Fibroblast of lung (primary cell): Measurements from ENCODE around the gene SLC34A3. TPM values are rescaled to one million over a fixed set of nuclear protein-coding genes. Genes with fewer than 3 reads are reported as not detected.
"Not testable (repeated sequence)": the region's sequence is repeated elsewhere in the genome, so short reads cannot be mapped to it uniquely, and the experiment has no call there.

Source experiments
- DNase-seq, 2 donors: peaks; one replicate each; pipeline versions ENCODE4 v3.0.0 to v3.0.0-alpha.2; 2010; ENCODE audit warnings: low read depth in 2 of 2
- H2AFZ ChIP-seq: 2 replicates; pipeline ENCODE4 v1.5.1; 2012; ENCODE audit warnings: low read length, control low read depth, inconsistent platforms
- H3K27ac ChIP-seq: 2 replicates; pipeline ENCODE4 v1.5.1; 2011; ENCODE audit warnings: low read length, control low read depth; ENCODE audit not compliant: insufficient read depth
- H3K27me3 ChIP-seq: 2 replicates; pipeline ENCODE4 v1.5.1; 2011; ENCODE audit warnings: mild to moderate bottlenecking, low read length; ENCODE audit not compliant: control insufficient read depth, insufficient read depth
- H3K36me3 ChIP-seq: 2 replicates; pipeline ENCODE4 v1.5.1; 2011; ENCODE audit warnings: low read length; ENCODE audit not compliant: control insufficient read depth, insufficient read depth
- H3K4me1 ChIP-seq: 2 replicates; pipeline ENCODE4 v1.5.1; 2011; ENCODE audit warnings: low read length; ENCODE audit not compliant: control insufficient read depth, insufficient read depth; ENCODE audit errors: extremely low read depth
- H3K4me2 ChIP-seq: 2 replicates; pipeline ENCODE4 v1.5.1; 2011; ENCODE audit warnings: low read length, control low read depth; ENCODE audit not compliant: insufficient read depth; ENCODE audit errors: extremely low read depth
- H3K4me3 ChIP-seq, 4 experiments: fragments of 200-600 bp in 1 of 4; sonication (generic) in 1 of 4; replicated peaks in 1 of 4; 2 replicates each; pipeline ENCODE4 v1.5.1; 2011 to 2016; ENCODE audit warnings: low read length in 4 of 4, low read depth in 3 of 4, mild to moderate bottlenecking in 3 of 4, control low read depth in 2 of 4, inconsistent platforms in 1 of 4, mixed read lengths in 1 of 4; ENCODE audit not compliant: insufficient read depth in 1 of 4; ENCODE audit errors: control extremely low read depth in 1 of 4
- H3K79me2 ChIP-seq: 2 replicates; pipeline ENCODE4 v1.5.1; 2012; ENCODE audit warnings: mild to moderate bottlenecking, low read length, inconsistent platforms; ENCODE audit not compliant: control insufficient read depth, insufficient read depth
- H3K9ac ChIP-seq: 2 replicates; pipeline ENCODE4 v1.5.1; 2011; ENCODE audit warnings: mild to moderate bottlenecking, low read length, control low read depth; ENCODE audit not compliant: insufficient read depth
- H3K9me3 ChIP-seq: 2 replicates; pipeline ENCODE4 v1.5.1; 2012; ENCODE audit warnings: low read depth, low read length; ENCODE audit not compliant: control insufficient read depth, insufficient read depth
- H4K20me1 ChIP-seq: 2 replicates; pipeline ENCODE4 v1.5.1; 2011; ENCODE audit warnings: low read length; ENCODE audit not compliant: control insufficient read depth, insufficient read depth; ENCODE audit errors: extremely low read depth
- EZH2 ChIP-seq: IDR thresholded peaks from 2 replicates; pipeline ENCODE4 v1.5.1; 2012; ENCODE audit warnings: low read length, control low read depth, mild to moderate bottlenecking; ENCODE audit errors: missing control alignments
- polyA plus RNA-seq, 2 donors: library from polyadenylated mRNA; depleted of rRNA in 1 of 2; stranded (reverse) in 1 of 2; unstranded in 1 of 2; fragments of >200 nt; gene quantifications; 2 replicates each; pipeline ENCODE4 v1.2.1, GENCODE V29; 2011 to 2012; ENCODE audit warnings: missing spikeins in 1 of 2
- total RNA-seq: library from RNA; depleted of rRNA; stranded (reverse); fragments of >200 nt; gene quantifications from 2 replicates; pipeline ENCODE4 v1.2.1, GENCODE V29; 2014
- TF ChIP-seq, protein P1 (sequence below), 2 donors: IDR thresholded peaks in 1 of 2; conservative IDR thresholded peaks in 1 of 2; 1 replicate in 1 of 2; 2 replicates in 1 of 2; pipeline ENCODE4 v1.5.1; 2011 to 2012; ENCODE audit warnings: low read length in 2 of 2, control low read depth in 1 of 2, inconsistent platforms in 1 of 2, low read depth in 1 of 2, mild to moderate bottlenecking in 1 of 2

The SLC34A3 gene
- total and polyA plus RNA-seq, 2 donors (not counting 1 experiment from before 2014, with no cell fraction given) = not detected

DNA sequence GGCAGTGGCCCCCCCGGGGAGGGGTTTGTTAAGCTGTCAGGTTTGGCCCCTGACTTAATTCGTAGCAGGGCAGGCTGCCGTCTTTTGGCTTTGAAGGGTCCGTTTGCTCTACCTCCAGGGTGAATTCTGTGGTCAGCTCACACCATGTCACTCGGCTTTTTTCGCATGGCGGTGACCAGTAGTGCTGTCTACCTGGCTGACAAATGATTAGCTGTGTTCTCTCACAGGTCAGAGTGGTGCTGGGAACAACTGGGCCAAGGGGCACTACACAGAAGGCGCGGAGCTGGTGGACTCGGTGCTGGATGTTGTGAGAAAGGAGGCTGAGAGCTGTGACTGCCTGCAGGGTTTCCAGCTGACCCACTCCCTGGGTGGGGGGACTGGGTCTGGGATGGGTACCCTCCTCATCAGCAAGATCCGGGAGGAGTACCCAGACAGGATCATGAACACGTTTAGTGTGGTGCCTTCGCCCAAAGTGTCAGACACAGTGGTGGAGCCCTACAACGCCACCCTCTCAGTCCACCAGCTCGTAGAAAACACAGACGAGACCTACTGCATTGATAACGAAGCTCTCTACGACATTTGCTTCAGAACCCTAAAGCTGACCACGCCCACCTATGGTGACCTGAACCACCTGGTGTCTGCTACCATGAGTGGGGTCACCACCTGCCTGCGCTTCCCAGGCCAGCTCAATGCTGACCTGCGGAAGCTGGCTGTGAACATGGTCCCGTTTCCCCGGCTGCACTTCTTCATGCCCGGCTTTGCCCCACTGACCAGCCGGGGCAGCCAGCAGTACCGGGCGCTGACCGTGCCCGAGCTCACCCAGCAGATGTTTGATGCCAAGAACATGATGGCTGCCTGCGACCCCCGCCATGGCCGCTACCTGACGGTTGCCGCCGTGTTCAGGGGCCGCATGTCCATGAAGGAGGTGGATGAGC is 11.8 kb downstream of the SLC34A3 start:
- Histone ChIP-seq H2AFZ (no peak overlapping the region), H3K4me2 (peak overlapping the region; percentile 84), H3K27me3 (no peaks in the 10 kb centered on the region), H3K4me3 (peak overlapping the region; percentile 72 to 98 (median 88)), H3K9me3 (no peaks in the 10 kb centered on the region), H3K79me2 (peaks cover 38% of the 10 kb centered on the region), H3K4me1 (peaks cover 6% of the 10 kb centered on the region), H4K20me1 (no peaks in the 10 kb centered on the region), H3K27ac (peak overlapping the region; percentile 82), H3K9ac (peak overlapping the region; percentile 84), H3K36me3 (peaks cover 18% of the 10 kb centered on the region)
- DNase-seq = no peak
- TF ChIP-seq, protein P1, sequence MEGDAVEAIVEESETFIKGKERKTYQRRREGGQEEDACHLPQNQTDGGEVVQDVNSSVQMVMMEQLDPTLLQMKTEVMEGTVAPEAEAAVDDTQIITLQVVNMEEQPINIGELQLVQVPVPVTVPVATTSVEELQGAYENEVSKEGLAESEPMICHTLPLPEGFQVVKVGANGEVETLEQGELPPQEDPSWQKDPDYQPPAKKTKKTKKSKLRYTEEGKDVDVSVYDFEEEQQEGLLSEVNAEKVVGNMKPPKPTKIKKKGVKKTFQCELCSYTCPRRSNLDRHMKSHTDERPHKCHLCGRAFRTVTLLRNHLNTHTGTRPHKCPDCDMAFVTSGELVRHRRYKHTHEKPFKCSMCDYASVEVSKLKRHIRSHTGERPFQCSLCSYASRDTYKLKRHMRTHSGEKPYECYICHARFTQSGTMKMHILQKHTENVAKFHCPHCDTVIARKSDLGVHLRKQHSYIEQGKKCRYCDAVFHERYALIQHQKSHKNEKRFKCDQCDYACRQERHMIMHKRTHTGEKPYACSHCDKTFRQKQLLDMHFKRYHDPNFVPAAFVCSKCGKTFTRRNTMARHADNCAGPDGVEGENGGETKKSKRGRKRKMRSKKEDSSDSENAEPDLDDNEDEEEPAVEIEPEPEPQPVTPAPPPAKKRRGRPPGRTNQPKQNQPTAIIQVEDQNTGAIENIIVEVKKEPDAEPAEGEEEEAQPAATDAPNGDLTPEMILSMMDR (conservative IDR thresholded peaks at IDR 0.05 in 1 of 2, IDR thresholded peaks at IDR 0.05 in 1 of 2; ENCODE audit: low read depth in 1 of 2, low read length in 2 of 2) = no peak
- no peak for TF ChIP-seq EZH2

DNA sequence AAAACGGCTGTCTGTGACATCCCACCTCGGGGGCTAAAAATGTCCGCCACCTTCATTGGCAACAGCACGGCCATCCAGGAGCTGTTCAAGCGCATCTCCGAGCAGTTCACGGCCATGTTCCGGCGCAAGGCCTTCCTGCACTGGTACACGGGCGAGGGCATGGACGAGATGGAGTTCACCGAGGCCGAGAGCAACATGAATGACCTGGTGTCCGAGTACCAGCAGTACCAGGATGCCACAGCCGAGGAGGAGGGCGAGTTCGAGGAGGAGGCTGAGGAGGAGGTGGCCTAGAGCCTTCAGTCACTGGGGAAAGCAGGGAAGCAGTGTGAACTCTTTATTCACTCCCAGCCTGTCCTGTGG is 12.5 kb downstream of the SLC34A3 start:
- H3K9me3 ChIP-seq, H3K4me2 ChIP-seq, H3K27ac ChIP-seq, H3K9ac ChIP-seq, DNase-seq, H4K20me1 ChIP-seq, H3K4me3 ChIP-seq, H3K4me1 ChIP-seq, H3K27me3 ChIP-seq, H2AFZ ChIP-seq: not testable (repeated sequence)
- H3K79me2 ChIP-seq = peaks cover 36% of the 10 kb centered on the region
- H3K36me3 ChIP-seq = peaks cover 18% of the 10 kb centered on the region

DNA sequence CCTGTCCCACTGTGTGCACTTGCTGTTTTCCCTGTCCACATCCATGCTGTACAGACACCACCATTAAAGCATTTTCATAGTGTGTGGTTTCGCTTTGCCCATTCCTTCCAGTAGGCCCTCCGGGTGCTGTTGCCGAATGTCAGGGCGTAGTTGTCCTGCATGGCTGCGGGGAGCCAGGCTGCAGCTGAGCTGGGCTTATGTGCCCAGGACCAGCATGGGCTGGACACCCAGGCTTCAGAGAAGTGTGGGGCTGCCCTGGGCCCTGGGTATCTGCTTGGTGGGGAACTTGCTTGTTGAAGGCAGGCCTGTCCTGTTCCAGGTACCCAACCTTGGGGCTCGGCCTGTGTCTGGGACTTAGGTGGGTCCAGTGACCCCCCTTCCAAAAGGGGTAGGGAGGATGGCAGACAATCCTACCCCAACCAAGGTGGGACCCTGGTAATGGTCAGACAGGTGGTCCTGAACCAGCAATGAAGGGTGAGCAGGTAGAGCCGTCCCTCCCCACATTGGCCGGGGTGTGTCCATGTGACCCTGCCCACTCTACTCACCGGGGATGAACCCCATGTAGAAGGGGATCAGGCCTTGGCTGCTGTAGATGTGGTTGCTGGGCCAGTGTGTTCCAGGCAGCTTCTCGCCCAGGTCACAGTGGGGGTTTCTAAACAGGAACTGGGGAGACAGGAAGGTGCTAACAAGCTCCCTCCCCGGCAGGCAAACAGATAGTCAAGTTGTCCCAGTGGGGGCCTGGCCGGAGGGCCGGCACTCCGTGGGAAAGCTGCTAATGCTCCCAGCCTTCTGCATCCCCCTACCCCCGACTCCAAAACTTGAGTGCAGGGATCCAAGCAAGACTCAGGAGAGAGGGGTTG is 13.2 kb downstream of the SLC34A3 start:
- Histone ChIP-seq H2AFZ (no peak overlapping the region), H3K27me3 (no peaks in the 10 kb centered on the region), H4K20me1 (no peaks in the 10 kb centered on the region), H3K4me3 (no peak overlapping the region), H3K79me2 (peaks cover 30% of the 10 kb centered on the region), H3K4me2 (no peak overlapping the region), H3K9me3 (no peaks in the 10 kb centered on the region), H3K9ac (no peak overlapping the region), H3K4me1 (peaks cover 6% of the 10 kb centered on the region), H3K36me3 (peaks cover 18% of the 10 kb centered on the region), H3K27ac (no peak overlapping the region)
- DNase-seq = no peak
- no peak for TF ChIP-seq EZH2
- TF ChIP-seq, protein P1 (conservative IDR thresholded peaks at IDR 0.05 in 1 of 2, IDR thresholded peaks at IDR 0.05 in 1 of 2; ENCODE audit: low read depth in 1 of 2, low read length in 2 of 2) = peak in 1 of 2 donors; percentile 10
